K562 (cell line): ENCODE results near the gene RARRES2. TPM values are rescaled to one million over a fixed set of nuclear protein-coding genes. Genes with fewer than 3 reads are reported as not detected.
A peak's percentile ranks its signal among the peaks of the same experiment; 100 is the strongest.

ENCODE experiments used
- ATAC-seq: fragments of 200-7000 bp; cut with Tn5 transposase; 3 replicates; pipeline ENCODE4 v1.9.1; 2020; ENCODE audit warnings: moderate library complexity
- BruUV-seq: library from RNA; stranded (reverse); fragments of 400-500 nt; replicated peaks from 2 replicates; lab custom pipeline; 2021; lab: Mats Ljungman, UMichigan
- CTCF ChIA-PET: fragments of 300-600 bp; formaldehyde crosslinking; extraction: SDS; loops from one replicate; lab custom pipeline; 2021; ENCODE audit warnings: low intra/inter-chr PET ratio; lab: Yijun Ruan, JAX
- POLR2A ChIA-PET: fragments of 300-600, 350-650 bp; sonication (Branson Sonifier 250); formaldehyde crosslinking; extraction: SDS; loops from one replicate; lab custom pipeline; 2021; ENCODE audit warnings: antibody characterized with exemption, inconsistent platforms; lab: Yijun Ruan, JAX
- DNase-seq, 4 experiments: peaks; one replicate each; pipeline versions ENCODE4 v3.0.0 to v3.0.0-alpha.2; 2011 to 2018; ENCODE audit warnings: low spot score in 3 of 4, mixed read lengths in 3 of 4; ENCODE audit errors: extremely low read depth in 1 of 4
- FAIRE-seq: peaks from 2 replicates; lab custom pipeline; 2011; peaks lifted over from hg19 to GRCh38; lab: Jason Lieb, UNC
- H2AFZ ChIP-seq: 2 replicates; pipeline ENCODE4 v1.6.0; 2011; ENCODE audit warnings: low read depth, low read length, control low read depth, inconsistent platforms
- H3K27ac ChIP-seq: fragments of 200-600 bp; 3 replicates; pipeline ENCODE4 v1.8.0; 2011; ENCODE audit warnings: low read depth, mild to moderate bottlenecking, control low read depth, inconsistent platforms, low read length, moderate library complexity, mixed read lengths; ENCODE audit errors: extremely low read depth
- H3K27me3 ChIP-seq, 2 experiments: fragments of 300-600 bp in 1 of 2; 2 replicates in 1 of 2; 3 replicates in 1 of 2; pipeline versions ENCODE4 v1.6.0 to v1.8.0; 2011; ENCODE audit warnings: inconsistent platforms in 2 of 2, low read length in 2 of 2, mild to moderate bottlenecking in 1 of 2, mixed read lengths in 1 of 2, moderate library complexity in 1 of 2; ENCODE audit not compliant: control insufficient read depth in 2 of 2, insufficient read depth in 2 of 2
- H3K36me3 ChIP-seq: fragments of 300-600 bp; 3 replicates; pipeline ENCODE4 v1.8.0; 2011; ENCODE audit warnings: mild to moderate bottlenecking, low read length, inconsistent platforms; ENCODE audit not compliant: control insufficient read depth, insufficient read depth
- H3K4me1 ChIP-seq, 2 experiments: fragments of 200-600 bp in 1 of 2; replicated peaks in 1 of 2; 2 replicates in 1 of 2; 3 replicates in 1 of 2; pipeline versions ENCODE4 v1.5.1 to v1.8.0; 2011; ENCODE audit warnings: inconsistent platforms in 2 of 2, low read length in 2 of 2, mild to moderate bottlenecking in 1 of 2, mixed read lengths in 1 of 2, moderate library complexity in 1 of 2; ENCODE audit not compliant: control insufficient read depth in 2 of 2, insufficient read depth in 2 of 2
- H3K4me2 ChIP-seq: 2 replicates; pipeline ENCODE4 v1.6.1; 2011; ENCODE audit warnings: low read length, control low read depth, inconsistent platforms, mixed read lengths; ENCODE audit not compliant: insufficient read depth
- H3K4me3 ChIP-seq: fragments of 200-600 bp; sonication (generic), shearing (Covaris generic); 2 replicates; pipeline ENCODE4 v1.5.1; 2016; ENCODE audit warnings: control low read depth, inconsistent platforms
- H3K79me2 ChIP-seq: fragments of 200-600 bp; 3 replicates; pipeline ENCODE4 v1.8.0; 2011; ENCODE audit warnings: low read length, inconsistent platforms; ENCODE audit not compliant: control insufficient read depth, insufficient read depth
- H3K9ac ChIP-seq, 2 experiments: 2 replicates each; pipeline versions ENCODE4 v1.6.0 to v1.6.1; 2011; ENCODE audit warnings: low read depth in 2 of 2, low read length in 2 of 2, control low read depth in 1 of 2, inconsistent platforms in 1 of 2, mild to moderate bottlenecking in 1 of 2, mixed read lengths in 1 of 2; ENCODE audit not compliant: insufficient read depth in 1 of 2
- H3K9me1 ChIP-seq: one replicate; pipeline ENCODE4 v1.6.0; 2011; ENCODE audit warnings: inconsistent platforms, mild to moderate bottlenecking, low read length, moderate library complexity; ENCODE audit not compliant: control insufficient read depth, insufficient read depth
- H3K9me3 ChIP-seq: replicated peaks from 2 replicates; pipeline ENCODE4 v1.5.1; 2011; ENCODE audit warnings: low read depth, low read length, inconsistent platforms; ENCODE audit not compliant: control insufficient read depth, insufficient read depth
- H4K20me1 ChIP-seq: replicated peaks from 2 replicates; pipeline ENCODE4 v1.6.1; 2011; ENCODE audit warnings: low read length, inconsistent platforms, mixed read lengths; ENCODE audit not compliant: control insufficient read depth, insufficient read depth
- BDP1 ChIP-seq: IDR thresholded peaks from 3 replicates; pipeline ENCODE4 v1.6.1; 2011; ENCODE audit not compliant: insufficient read length, insufficient read depth
- CBX8 ChIP-seq: fragments of 200-600 bp; sonication (generic); IDR thresholded peaks from 2 replicates; pipeline ENCODE4 v1.6.1; 2012; ENCODE audit warnings: borderline replicate concordance, mixed run types, low read depth, mild to moderate bottlenecking, moderate library complexity, mixed read lengths, low read length, control low read depth, inconsistent platforms; ENCODE audit not compliant: poor library complexity, severe bottlenecking; ENCODE audit errors: extremely low read depth
- E2F6 ChIP-seq, 2 experiments: IDR thresholded peaks; 2 replicates each; pipeline ENCODE4 v1.6.1; 2011; ENCODE audit warnings: borderline replicate concordance in 1 of 2, control low read depth in 1 of 2, low read depth in 1 of 2, low read length in 1 of 2, mild to moderate bottlenecking in 1 of 2, mixed read lengths in 1 of 2, moderate library complexity in 1 of 2; ENCODE audit not compliant: insufficient read depth in 1 of 2, insufficient read length in 1 of 2, poor library complexity in 1 of 2, severe bottlenecking in 1 of 2; ENCODE audit errors: extremely low read depth in 1 of 2
- KDM4B ChIP-seq, 2 experiments: fragments of 450-650 bp in 1 of 2; sonication (generic) in 1 of 2; IDR thresholded peaks; 2 replicates each; pipeline ENCODE4 v1.6.1; 2016 to 2017; ENCODE audit warnings: borderline replicate concordance in 2 of 2, antibody characterized with exemption in 1 of 2, low read depth in 1 of 2, mild to moderate bottlenecking in 1 of 2
- KLF13 ChIP-seq: fragments of 450-650 bp; IDR thresholded peaks from 2 replicates; pipeline ENCODE4 v1.6.1; 2016; ENCODE audit warnings: missing genetic modification characterization, low read depth, mild to moderate bottlenecking, missing compliant biosample characterization, moderate library complexity, borderline replicate concordance
- LEF1 ChIP-seq: fragments of 450-650 bp; IDR thresholded peaks from 2 replicates; pipeline ENCODE4 v1.6.1; 2016; ENCODE audit warnings: mild to moderate bottlenecking
- NBN ChIP-seq: fragments of 450-650 bp; IDR thresholded peaks from 2 replicates; pipeline ENCODE4 v1.6.1; 2016; ENCODE audit warnings: low read depth, mild to moderate bottlenecking
- NELFE ChIP-seq: IDR thresholded peaks from 2 replicates; pipeline ENCODE4 v1.6.1; 2011; ENCODE audit warnings: mild to moderate bottlenecking; ENCODE audit not compliant: insufficient read depth, insufficient read length
- PRMT5 ChIP-seq: sonication (generic); formaldehyde crosslinking; IDR thresholded peaks from 2 replicates; pipeline ENCODE4 v1.5.0; 2020; ENCODE audit warnings: missing genetic modification reagents
- RBM34 ChIP-seq: fragments of 200-400 bp; formaldehyde crosslinking; IDR thresholded peaks from 2 replicates; pipeline ENCODE4 v1.6.1; 2018; ENCODE audit warnings: low read length, borderline replicate concordance; ENCODE audit not compliant: insufficient read depth
- SMAD1 ChIP-seq: fragments of 150-350 bp; IDR thresholded peaks from 2 replicates; pipeline ENCODE4 v1.6.1; 2014; ENCODE audit warnings: low read length, low read depth; ENCODE audit not compliant: partially characterized antibody
- TFE3 ChIP-seq: fragments of 450-650 bp; formaldehyde crosslinking; IDR thresholded peaks from 2 replicates; pipeline ENCODE4 v1.4.0; 2020; ENCODE audit warnings: mild to moderate bottlenecking, mixed read lengths
- ZNF311 ChIP-seq: fragments of 250-450 bp; sonication (Bioruptor Pico); IDR thresholded peaks from 2 replicates; pipeline ENCODE4 v1.4.0; 2020; ENCODE audit warnings: mild to moderate bottlenecking, moderate library complexity
- ZNF586 ChIP-seq: fragments of 450-650 bp; formaldehyde crosslinking; conservative IDR thresholded peaks from 2 replicates; pipeline ENCODE4 v1.4.0; 2020; ENCODE audit warnings: mild to moderate bottlenecking, moderate library complexity
- ZNF668 ChIP-seq: fragments of 250-450 bp; sonication (Bioruptor Pico); IDR thresholded peaks from 2 replicates; pipeline ENCODE4 v1.8.0; 2022; ENCODE audit warnings: mild to moderate bottlenecking, inconsistent platforms
- WGBS: fragments of 100-300 bp; shearing (Covaris generic); methylation state at CpG from one replicate; pipeline ENCODE4 v1.1.6; 2016; ENCODE audit warnings: low coverage, mixed read lengths; ENCODE audit not compliant: insufficient coverage; ENCODE audit errors: missing lambda C conversion rate; 5-methylcytosine and 5-hydroxymethylcytosine counted together
- in situ Hi-C: fragments of 300-500 bp; cut with MboI; formaldehyde crosslinking; loops from 4 replicates; pipeline ENCODE4 v1.15.0; 2018; ENCODE audit warnings: inconsistent platforms, mixed read lengths
- intact Hi-C: fragments of 100-400 bp; cut with micrococcal nuclease; formaldehyde crosslinking; loops from 2 replicates; pipeline ENCODE4 v1.14.2; 2022
- polyA plus RNA-seq, 8 experiments: library from polyadenylated mRNA; depleted of rRNA in 4 of 8; stranded (reverse) in 5 of 8; unstranded in 3 of 8; fragments of >200 nt; fragmentation: Nextera tagmentation in 2 of 8; fragmentation: Illumina TruSeq in 1 of 8; extraction: Ambion mirVana in 2 of 8; extraction: Trizol in 1 of 8; gene quantifications; 2 replicates each; pipeline versions ENCODE4 v1.2.1 to v1.2.3, GENCODE V29; 2011 to 2014; ENCODE audit warnings: inconsistent platforms in 1 of 8, missing spikeins in 1 of 8
- total RNA-seq, 7 experiments: library from RNA; depleted of rRNA in 6 of 7; stranded (reverse); fragments of >200 nt in 6 of 7; fragmentation: Illumina TruSeq in 2 of 7; extraction: Trizol in 2 of 7; gene quantifications; 2 replicates each; pipeline versions ENCODE4 v1.2.1 to v1.2.3, GENCODE V29; 2011 to 2021; ENCODE audit warnings: low replicate concordance in 1 of 7
- TF ChIP-seq, protein P1 (sequence below): sonication (generic); formaldehyde crosslinking; IDR thresholded peaks from 2 replicates; pipeline ENCODE4 v1.8.0; 2022; ENCODE audit warnings: mild to moderate bottlenecking, missing genetic modification reagents
- TF ChIP-seq, protein P2 (sequence below): fragments of 450-650 bp; conservative IDR thresholded peaks from 2 replicates; pipeline ENCODE4 v1.6.1; 2016; ENCODE audit warnings: missing genetic modification characterization, low read depth, mild to moderate bottlenecking, missing compliant biosample characterization, moderate library complexity

The RARRES2 gene
- total and polyA plus RNA-seq, 9 of the 15 experiments (the other 6 are each of a cell fraction or from before 2014, with no cell fraction given), result 0.11 to 1.7 (median 0.23) TPM; not detected in 6

- in situ Hi-C loops (no loop called here), intact Hi-C loops (loop anchor here (1.0 to 10.0 kb wide), 5 partner anchors 23 to 399 kb away; partner anchors contain the start of gene ZNF775)
- Histone ChIP-seq H4K20me1 (no peaks in the 10 kb centered on the region), H3K27me3 (no peaks in the 10 kb centered on the region; a peak in 1 of 5 replicates), H3K4me2 (peak overlapping the region; percentile 22; the same call in 1 of the 2 replicates), H3K9me1 (peaks cover 5% of the 10 kb centered on the region), H3K4me1 (peaks cover 30 to 34% of the 10 kb centered on the region in 2 experiments; a peak in 4 of 5 replicates), H3K9me3 (no peaks in the 10 kb centered on the region), H3K36me3 (no peaks in the 10 kb centered on the region), H3K27ac (peak overlapping the region; percentile 11; the same call in 1 of the 3 replicates), H3K79me2 (no peaks in the 10 kb centered on the region), H3K4me3 (no peak overlapping the region), H3K9ac (0 out of 4 replicates have a peak overlapping the region, but pooled peaks of 1 of the 2 experiments have one; percentile 2), H2AFZ (peak overlapping the region; percentile 87)
- BruUV-seq, result no TSS peak
- ChIA-PET POLR2A (interaction anchor here (0.8 to 2.8 kb wide), 8 partner anchors 9 to 66 kb away, joined by 3 to 12 read pairs (median 5); partner anchors contain the start of gene REPIN1), CTCF (interaction anchor here (1.6 kb wide), 1 partner anchor 65 kb away, joined by 16 read pairs; no protein-coding TSS in a partner anchor)
- WGBS, result 14% methylated on average over 1 of the region's 1 CpG
- no peak for ATAC-seq
- no peak for DNase-seq
- no peak for FAIRE-seq
- TF ChIP-seq, protein P1, sequence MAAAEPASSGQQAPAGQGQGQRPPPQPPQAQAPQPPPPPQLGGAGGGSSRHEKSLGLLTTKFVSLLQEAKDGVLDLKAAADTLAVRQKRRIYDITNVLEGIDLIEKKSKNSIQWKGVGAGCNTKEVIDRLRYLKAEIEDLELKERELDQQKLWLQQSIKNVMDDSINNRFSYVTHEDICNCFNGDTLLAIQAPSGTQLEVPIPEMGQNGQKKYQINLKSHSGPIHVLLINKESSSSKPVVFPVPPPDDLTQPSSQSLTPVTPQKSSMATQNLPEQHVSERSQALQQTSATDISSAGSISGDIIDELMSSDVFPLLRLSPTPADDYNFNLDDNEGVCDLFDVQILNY (CRISPR knock-in tag), result no peak
- TF ChIP-seq BDP1, result no peak
- TF ChIP-seq SMAD1, result no peak
- no peak for TF ChIP-seq NELFE
- peak; percentile 66; the same call in 1 of the 2 replicates for TF ChIP-seq KLF13 (tag)
- TF ChIP-seq KDM4B (IDR thresholded peaks at IDR 0.05; ENCODE audit: borderline replicate concordance in 2 of 2, low read depth in 1 of 2), result no peak
- no peak for TF ChIP-seq PRMT5
- no peak for TF ChIP-seq LEF1
- TF ChIP-seq NBN, result no peak
- no peak for TF ChIP-seq RBM34
- TF ChIP-seq E2F6 (IDR thresholded peaks at IDR 0.05; ENCODE audit: borderline replicate concordance in 1 of 2, extremely low read depth in 1 of 2, insufficient read depth in 1 of 2, insufficient read length in 1 of 2, low read depth in 1 of 2, low read length in 1 of 2, poor library complexity in 1 of 2, severe bottlenecking in 1 of 2), result no peak
- no peak for TF ChIP-seq CBX8
- TF ChIP-seq ZNF311, result no peak
- TF ChIP-seq, protein P2, sequence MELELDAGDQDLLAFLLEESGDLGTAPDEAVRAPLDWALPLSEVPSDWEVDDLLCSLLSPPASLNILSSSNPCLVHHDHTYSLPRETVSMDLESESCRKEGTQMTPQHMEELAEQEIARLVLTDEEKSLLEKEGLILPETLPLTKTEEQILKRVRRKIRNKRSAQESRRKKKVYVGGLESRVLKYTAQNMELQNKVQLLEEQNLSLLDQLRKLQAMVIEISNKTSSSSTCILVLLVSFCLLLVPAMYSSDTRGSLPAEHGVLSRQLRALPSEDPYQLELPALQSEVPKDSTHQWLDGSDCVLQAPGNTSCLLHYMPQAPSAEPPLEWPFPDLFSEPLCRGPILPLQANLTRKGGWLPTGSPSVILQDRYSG, result peak; percentile 96
- peak; percentile 90 for TF ChIP-seq ZNF668
- no peak for TF ChIP-seq TFE3 (CRISPR knock-in tag)
- TF ChIP-seq ZNF586 (CRISPR knock-in tag), result 0 out of 2 replicates have a peak, but pooled peaks have one; percentile 44
These were observed 14.2 kb upstream of the RARRES2 start for GRCh38 chr7:150355666-150356059.
